Parathyroid adenoma (tissue), 2 donors: ENCODE measurements around the gene COLQ.
"Not testable (repeated sequence)": the region's sequence is repeated elsewhere in the genome, so short reads cannot be mapped to it uniquely, and the experiment has no call there.

ENCODE experiments used
- H2AFZ ChIP-seq: fragments of 300-600 bp; sonication (generic); one replicate; pipeline ENCODE4 v1.7.0; 2017; ENCODE audit warnings: antibody characterized with exemption, mild to moderate bottlenecking
- H3K27ac ChIP-seq: fragments of 300-600 bp; sonication (generic); one replicate; pipeline ENCODE4 v1.7.0; 2017
- H3K27me3 ChIP-seq: fragments of 300-600 bp; sonication (generic); one replicate; pipeline ENCODE4 v1.7.0; 2017; ENCODE audit warnings: low read length; ENCODE audit not compliant: control insufficient read depth, insufficient read depth
- H3K36me3 ChIP-seq: fragments of 300-600 bp; sonication (generic); one replicate; pipeline ENCODE4 v1.7.0; 2017; ENCODE audit warnings: low read length; ENCODE audit not compliant: control insufficient read depth, insufficient read depth
- H3K4me1 ChIP-seq: fragments of 300-600 bp; sonication (generic); one replicate; pipeline ENCODE4 v1.7.0; 2017; ENCODE audit warnings: control low read depth
- H3K4me2 ChIP-seq: fragments of 300-600 bp; sonication (generic); one replicate; pipeline ENCODE4 v1.7.0; 2017; ENCODE audit warnings: low read length
- H3K4me3 ChIP-seq: fragments of 300-600 bp; sonication (generic); one replicate; pipeline ENCODE4 v1.7.0; 2017; ENCODE audit warnings: low read depth, low read length
- H3K79me2 ChIP-seq: fragments of 300-600 bp; sonication (generic); one replicate; pipeline ENCODE4 v1.7.0; 2017; ENCODE audit warnings: control low read depth
- H3K9ac ChIP-seq: fragments of 300-600 bp; sonication (generic); one replicate; pipeline ENCODE4 v1.7.0; 2017; ENCODE audit warnings: mild to moderate bottlenecking
- H3K9me3 ChIP-seq: fragments of 300-600 bp; sonication (generic); one replicate; pipeline ENCODE4 v1.7.0; 2017; ENCODE audit warnings: low read length; ENCODE audit not compliant: control insufficient read depth
- CTCF ChIP-seq: fragments of 300-600 bp; sonication (generic); IDR thresholded peaks from one replicate; pipeline ENCODE4 v1.7.0; 2017; ENCODE audit warnings: antibody characterized with exemption, mild to moderate bottlenecking
- donor health status: primary hyperparathyroidism.

COLQ gene

GRCh38 chr3:15541371-15541770 is 19.9 kb upstream of the COLQ start:
- H3K9ac ChIP-seq = no peak overlapping the region
- TF ChIP-seq CTCF = no peak
- H3K27ac ChIP-seq = no peak overlapping the region
- no peaks in the 10 kb centered on the region for H3K27me3 ChIP-seq
- H3K36me3 ChIP-seq = no peaks in the 10 kb centered on the region
- H3K79me2 ChIP-seq = no peaks in the 10 kb centered on the region
- no peak overlapping the region for H3K4me2 ChIP-seq
- H3K9me3 ChIP-seq = no peaks in the 10 kb centered on the region
- no peak overlapping the region for H3K4me3 ChIP-seq
- H2AFZ ChIP-seq = no peak overlapping the region
- no peaks in the 10 kb centered on the region for H3K4me1 ChIP-seq

- H2AFZ ChIP-seq = no peak overlapping the region
- TF ChIP-seq CTCF = no peak
- H3K9ac ChIP-seq = no peak overlapping the region
- no peak overlapping the region for H3K4me3 ChIP-seq
- H3K4me1 ChIP-seq = no peaks in the 10 kb centered on the region
- H3K27me3 ChIP-seq = no peaks in the 10 kb centered on the region
- no peaks in the 10 kb centered on the region for H3K9me3 ChIP-seq
- no peaks in the 10 kb centered on the region for H3K36me3 ChIP-seq
- H3K27ac ChIP-seq = no peak overlapping the region
- H3K79me2 ChIP-seq = no peaks in the 10 kb centered on the region
- no peak overlapping the region for H3K4me2 ChIP-seq
These were observed 17.6 kb upstream of the COLQ start for GRCh38 chr3:15539066-15539465.

GRCh38 chr3:15538345-15538744 is 16.8 kb upstream of the COLQ start:
- no peaks in the 10 kb centered on the region for H3K4me1 ChIP-seq
- no peak overlapping the region for H3K9ac ChIP-seq
- no peak for TF ChIP-seq CTCF
- H3K27ac ChIP-seq = no peak overlapping the region
- H3K79me2 ChIP-seq = no peaks in the 10 kb centered on the region
- H3K4me2 ChIP-seq = no peak overlapping the region
- no peak overlapping the region for H3K4me3 ChIP-seq
- no peaks in the 10 kb centered on the region for H3K27me3 ChIP-seq
- H3K9me3 ChIP-seq = no peaks in the 10 kb centered on the region
- no peak overlapping the region for H2AFZ ChIP-seq
- no peaks in the 10 kb centered on the region for H3K36me3 ChIP-seq

- no peaks in the 10 kb centered on the region for H3K4me1 ChIP-seq
- no peaks in the 10 kb centered on the region for H3K79me2 ChIP-seq
- no peak overlapping the region for H2AFZ ChIP-seq
- no peak overlapping the region for H3K27ac ChIP-seq
- no peaks in the 10 kb centered on the region for H3K36me3 ChIP-seq
- TF ChIP-seq CTCF = no peak
- H3K4me3 ChIP-seq = no peak overlapping the region
- H3K9me3 ChIP-seq = no peaks in the 10 kb centered on the region
- H3K9ac ChIP-seq = no peak overlapping the region
- no peaks in the 10 kb centered on the region for H3K27me3 ChIP-seq
- H3K4me2 ChIP-seq = no peak overlapping the region
These were observed 15.3 kb upstream of the COLQ start for GRCh38 chr3:15536856-15537255.

GRCh38 chr3:15535732-15536131 is 14.2 kb upstream of the COLQ start:
- H3K27me3 ChIP-seq = no peaks in the 10 kb centered on the region
- H3K79me2 ChIP-seq = no peaks in the 10 kb centered on the region
- H3K9me3 ChIP-seq = no peaks in the 10 kb centered on the region
- H3K36me3 ChIP-seq = no peaks in the 10 kb centered on the region
- H2AFZ ChIP-seq = no peak overlapping the region
- no peak overlapping the region for H3K27ac ChIP-seq
- no peak overlapping the region for H3K4me2 ChIP-seq
- TF ChIP-seq CTCF = no peak
- H3K4me1 ChIP-seq = no peaks in the 10 kb centered on the region
- no peak overlapping the region for H3K9ac ChIP-seq
- no peak overlapping the region for H3K4me3 ChIP-seq

- not testable (repeated sequence) for H3K27me3 ChIP-seq, H3K36me3 ChIP-seq, H3K9me3 ChIP-seq, H3K4me2 ChIP-seq, H3K4me3 ChIP-seq, H3K79me2 ChIP-seq, H2AFZ ChIP-seq, H3K9ac ChIP-seq, H3K4me1 ChIP-seq, H3K27ac ChIP-seq
These were observed 11.1 kb upstream of the COLQ start for GRCh38 chr3:15532614-15533013.
